Esophagus muscularis mucosa (tissue), 4 donors: Measurements from ENCODE around the gene AIP.
"Not testable (repeated sequence)": the region's sequence is repeated elsewhere in the genome, so short reads cannot be mapped to it uniquely, and the experiment has no call there.

Source experiments
- CTCF ChIP-seq, 3 experiments: fragments of 200-600 bp in 2 of 3; fragments of 450-650 bp in 1 of 3; sonication (generic) in 2 of 3; IDR thresholded peaks; one replicate each; pipeline ENCODE4 v1.5.1; 2017 to 2019; ENCODE audit warnings: antibody characterized with exemption in 3 of 3, mild to moderate bottlenecking in 2 of 3, moderate library complexity in 1 of 3
- EP300 ChIP-seq: sonication (generic); formaldehyde crosslinking; IDR thresholded peaks from one replicate; pipeline ENCODE4 v1.6.1; 2017; ENCODE audit warnings: antibody characterized with exemption
- POLR2A ChIP-seq: fragments of 450-650 bp; IDR thresholded peaks from one replicate; pipeline ENCODE4 v1.6.1; 2017; ENCODE audit warnings: antibody characterized with exemption, moderate library complexity, mild to moderate bottlenecking, low read depth
- POLR2AphosphoS5 ChIP-seq, 2 donors: sonication (generic); formaldehyde crosslinking; IDR thresholded peaks; one replicate each; pipeline ENCODE4 v1.6.1; 2017; ENCODE audit warnings: antibody characterized with exemption in 2 of 2

GRCh38 chr11:67476692-67477091 is 6.1 kb upstream of the AIP start:
- not testable (repeated sequence) for TF ChIP-seq POLR2AphosphoS5 (IDR thresholded peaks at IDR 0.05); POLR2A; CTCF (IDR thresholded peaks at IDR 0.05); EP300
